A549 (cell line): ENCODE data around the gene SPAG7. TPM values are rescaled to one million over a fixed set of nuclear protein-coding genes. Genes with fewer than 3 reads are reported as not detected.

Source experiments
- ATAC-seq, 2 experiments: fragments of 200-7000 bp in 1 of 2; fragments of >200 bp in 1 of 2; cut with Nextera tagmentation in 1 of 2; cut with Tn5 transposase in 1 of 2; 3 replicates each; pipeline versions ENCODE4 v1.8.0 to v1.9.1; 2018 to 2020; ENCODE audit warnings: mild to moderate bottlenecking in 1 of 2, moderate library complexity in 1 of 2
- CTCF ChIA-PET: fragments of 300-600 bp; sonication (Branson Sonifier 250); formaldehyde crosslinking; extraction: SDS; loops from one replicate; lab custom pipeline; 2021; ENCODE audit warnings: antibody characterized with exemption, inconsistent platforms; lab: Yijun Ruan, JAX
- POLR2A ChIA-PET: fragments of 350-600 bp; formaldehyde crosslinking; extraction: SDS; loops from one replicate; lab custom pipeline; 2021; ENCODE audit warnings: antibody characterized with exemption, inconsistent platforms; lab: Yijun Ruan, JAX
- DNase-seq, 2 experiments: peaks; one replicate each; pipeline versions ENCODE4 v3.0.0 to v3.0.0-alpha.2; 2011 to 2016; ENCODE audit warnings: low read depth in 1 of 2, low spot score in 1 of 2
- FAIRE-seq: peaks from 2 replicates; lab custom pipeline; 2011; peaks lifted over from hg19 to GRCh38; lab: Jason Lieb, UNC
- H3K27ac ChIP-seq, 2 experiments: fragments of >200 bp; sonication (Bioruptor Twin); formaldehyde crosslinking; 3 replicates each; pipeline ENCODE4 v1.5.1; 2016 to 2017
- H3K4me1 ChIP-seq: fragments of >200 bp; sonication (Bioruptor Twin); formaldehyde crosslinking; 3 replicates; pipeline ENCODE4 v1.6.1; 2016
- H3K4me2 ChIP-seq: fragments of >200 bp; sonication (Bioruptor Twin); formaldehyde crosslinking; 3 replicates; pipeline ENCODE4 v1.6.1; 2016
- H3K4me3 ChIP-seq: fragments of >200 bp; sonication (Bioruptor Twin); formaldehyde crosslinking; 3 replicates; pipeline ENCODE4 v1.5.1; 2016
- H3K9me3 ChIP-seq: fragments of >200 bp; sonication (Bioruptor Twin); formaldehyde crosslinking; 3 replicates; pipeline ENCODE4 v1.6.1; 2016
- ATOH8 ChIP-seq: fragments of 250-450 bp; sonication (Bioruptor Pico); IDR thresholded peaks from 2 replicates; pipeline ENCODE4 v1.5.0; 2020; ENCODE audit warnings: low read depth, mild to moderate bottlenecking, moderate library complexity
- CEBPB ChIP-seq, 2 experiments: fragments of >200 bp in 1 of 2; sonication (Bioruptor Twin) in 1 of 2; formaldehyde crosslinking in 1 of 2; IDR thresholded peaks; 2 replicates each; pipeline ENCODE4 v1.6.1; 2012 to 2016
- EHMT2 ChIP-seq: fragments of 200-600 bp; sonication (generic); IDR thresholded peaks from 2 replicates; pipeline ENCODE4 v1.6.1; 2016; ENCODE audit warnings: antibody characterized with exemption, low read depth, mild to moderate bottlenecking, moderate library complexity
- EP300 ChIP-seq, 2 experiments: fragments of >200 bp; sonication (Bioruptor Twin); formaldehyde crosslinking; IDR thresholded peaks; 2 replicates in 1 of 2; 3 replicates in 1 of 2; pipeline ENCODE4 v1.6.1; 2016 to 2017
- FOSL2 ChIP-seq, 2 experiments: fragments of 450-650 bp in 1 of 2; fragments of >200 bp in 1 of 2; sonication (Bioruptor Twin) in 1 of 2; formaldehyde crosslinking; IDR thresholded peaks; 2 replicates each; pipeline versions ENCODE4 v1.5.0 to v1.6.1; 2016 to 2020; ENCODE audit warnings: mild to moderate bottlenecking in 1 of 2, moderate library complexity in 1 of 2
- HDAC2 ChIP-seq: fragments of 200-600 bp; sonication (generic); IDR thresholded peaks from 2 replicates; pipeline ENCODE4 v1.6.1; 2016
- HEYL ChIP-seq: fragments of 250-450 bp; sonication (Bioruptor Pico); IDR thresholded peaks from 2 replicates; pipeline ENCODE4 v1.8.0; 2021; ENCODE audit warnings: mild to moderate bottlenecking, moderate library complexity
- HOXA7 ChIP-seq: fragments of 250-450 bp; sonication (Bioruptor Pico); IDR thresholded peaks from 2 replicates; pipeline ENCODE4 v1.5.0; 2020; ENCODE audit warnings: mild to moderate bottlenecking, moderate library complexity
- HOXB13 ChIP-seq: fragments of 250-450 bp; sonication (Bioruptor Pico); IDR thresholded peaks from 2 replicates; pipeline ENCODE4 v1.5.0; 2020; ENCODE audit warnings: low read depth, mild to moderate bottlenecking, moderate library complexity
- HOXB5 ChIP-seq: fragments of 250-450 bp; sonication (Bioruptor Pico); IDR thresholded peaks from 2 replicates; pipeline ENCODE4 v1.5.0; 2020; ENCODE audit warnings: mild to moderate bottlenecking, moderate library complexity
- JUN ChIP-seq, 2 experiments: fragments of >200 bp; sonication (Bioruptor Twin); formaldehyde crosslinking; IDR thresholded peaks; 2 replicates in 1 of 2; 3 replicates in 1 of 2; pipeline ENCODE4 v1.6.1; 2016 to 2017
- KDM5A ChIP-seq: fragments of 200-600 bp; sonication (generic); IDR thresholded peaks from 2 replicates; pipeline ENCODE4 v1.6.1; 2016; ENCODE audit warnings: antibody characterized with exemption, mild to moderate bottlenecking
- MAZ ChIP-seq: fragments of 150-350 bp; IDR thresholded peaks from 2 replicates; pipeline ENCODE4 v1.6.1; 2014; ENCODE audit warnings: antibody characterized with exemption, low read depth, low read length, borderline replicate concordance
- POLR2AphosphoS2 ChIP-seq: conservative IDR thresholded peaks from 2 replicates; pipeline ENCODE4 v1.6.1; 2012; ENCODE audit warnings: low read length, improper control_type of control experiment, inconsistent platforms
- RCOR1 ChIP-seq: fragments of 150-350 bp; IDR thresholded peaks from 2 replicates; pipeline ENCODE4 v1.6.1; 2014; ENCODE audit warnings: antibody characterized with exemption, low read length, low read depth
- RFX5 ChIP-seq: fragments of 450-650 bp; IDR thresholded peaks from 2 replicates; pipeline ENCODE4 v1.7.1; 2014; ENCODE audit warnings: antibody characterized with exemption, mild to moderate bottlenecking, moderate library complexity
- RNF2 ChIP-seq: fragments of 200-600 bp; sonication (generic); IDR thresholded peaks from 2 replicates; pipeline ENCODE4 v1.6.1; 2016; ENCODE audit warnings: low read depth, mild to moderate bottlenecking, antibody characterized with exemption, moderate library complexity, borderline replicate concordance
- SMC3 ChIP-seq: fragments of >200 bp; sonication (Bioruptor Twin); formaldehyde crosslinking; IDR thresholded peaks from 3 replicates; pipeline ENCODE4 v1.6.1; 2018; ENCODE audit warnings: inconsistent platforms
- TFCP2L1 ChIP-seq: fragments of 250-450 bp; sonication (Bioruptor Pico); IDR thresholded peaks from 2 replicates; pipeline ENCODE4 v1.5.0; 2021; ENCODE audit warnings: mild to moderate bottlenecking
- ZC3H11A ChIP-seq: fragments of 450-650 bp; IDR thresholded peaks from 2 replicates; pipeline ENCODE4 v1.6.1; 2014; ENCODE audit warnings: antibody characterized with exemption, mild to moderate bottlenecking
- ZFP36 ChIP-seq: fragments of 450-650 bp; IDR thresholded peaks from 2 replicates; pipeline ENCODE4 v1.6.1; 2014; ENCODE audit warnings: borderline replicate concordance; ENCODE audit not compliant: partially characterized antibody
- WGBS: methylation state at CpG from one replicate; pipeline ENCODE4 v1.1.6; 2017; ENCODE audit errors: missing lambda C conversion rate; 5-methylcytosine and 5-hydroxymethylcytosine counted together
- polyA plus RNA-seq, 4 experiments: library from polyadenylated mRNA; depleted of rRNA in 3 of 4; stranded (reverse); fragments of >200 nt; fragmentation: RNase III in 1 of 4; extraction: RNeasy Plus Mini Kit Qiagen cat#74134 plus additional on column Dnase treatment in 1 of 4; gene quantifications; 2 replicates in 3 of 4; 3 replicates in 1 of 4; pipeline ENCODE4 v1.2.3, GENCODE V29; 2011 to 2017
- TF ChIP-seq, protein P1 (sequence below): IDR thresholded peaks from 2 replicates; pipeline ENCODE4 v1.6.1; 2012
- TF ChIP-seq, protein P2 (sequence below): IDR thresholded peaks from 2 replicates; pipeline ENCODE4 v1.6.1; 2012; ENCODE audit warnings: low read depth, borderline replicate concordance
- TF ChIP-seq, protein P3 (sequence below): fragments of 450-650 bp; IDR thresholded peaks from 2 replicates; pipeline ENCODE4 v1.6.1; 2014; ENCODE audit warnings: antibody characterized with exemption
- TF ChIP-seq, protein P4 (sequence below): fragments of 250-450 bp; sonication (Bioruptor Pico); IDR thresholded peaks from 2 replicates; pipeline ENCODE4 v1.5.0; 2021; ENCODE audit warnings: mild to moderate bottlenecking, moderate library complexity, borderline replicate concordance

SPAG7 gene
- polyA plus RNA-seq, 2 of the 4 experiments (the other 2 are of a cell fraction) = 94.9 to 102 TPM

DNA sequence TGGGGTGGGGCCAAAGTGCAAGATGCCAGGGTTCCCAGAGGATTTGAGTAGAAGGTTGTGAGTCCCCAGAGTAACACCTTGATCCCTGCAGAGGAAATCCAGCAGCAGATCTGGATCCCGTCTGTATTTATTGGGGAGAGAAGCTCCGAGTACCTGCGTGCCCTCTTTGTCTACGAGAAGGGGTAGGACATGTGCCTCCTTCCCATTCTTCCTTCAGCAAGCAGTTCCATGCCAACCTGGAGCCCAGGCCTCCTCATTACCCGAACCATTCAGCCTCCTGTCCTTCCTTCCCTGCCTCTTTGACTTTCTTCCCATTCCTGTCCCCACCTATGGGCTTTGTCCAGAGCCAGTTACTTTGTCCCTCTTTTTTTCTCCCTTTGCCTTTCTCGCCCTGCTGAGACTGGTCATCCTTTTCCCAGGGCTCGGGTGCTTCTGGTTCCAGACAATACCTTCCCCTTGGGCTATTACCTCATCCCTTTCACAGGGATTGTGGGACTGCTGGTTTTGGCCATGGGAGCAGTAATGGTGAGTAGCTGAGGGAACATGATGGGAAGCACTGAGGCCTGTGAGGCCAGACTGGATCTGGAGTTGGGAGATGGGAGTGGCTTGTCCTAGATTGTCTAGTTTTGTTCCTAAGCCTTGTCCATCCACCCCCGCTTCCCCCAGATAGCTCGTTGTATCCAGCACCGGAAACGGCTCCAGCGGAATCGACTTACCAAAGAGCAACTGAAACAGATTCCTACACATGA, 24.7 kb downstream of the SPAG7 start (continued):
- no peak for TF ChIP-seq RNF2

DNA sequence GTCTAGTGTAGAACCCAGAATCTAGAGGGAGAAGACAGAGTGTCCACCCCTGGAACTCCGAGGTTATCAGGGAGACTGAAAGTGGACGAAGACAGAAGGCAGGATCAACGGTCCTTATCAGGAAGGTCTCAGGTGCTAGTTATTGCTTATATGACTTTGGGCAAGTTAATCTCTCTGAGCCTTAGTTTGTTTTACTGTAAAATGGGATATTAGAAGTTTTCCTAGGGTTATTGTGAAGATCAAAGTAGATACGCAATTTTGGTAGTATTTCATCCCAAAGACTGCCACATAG, 26.4 kb downstream of the SPAG7 start:
- TF ChIP-seq TFCP2L1 (CRISPR knock-in tag) (no peak), KDM5A (no peak), ZFP36 (no peak), SMC3 (no peak)
- TF ChIP-seq, protein P1, sequence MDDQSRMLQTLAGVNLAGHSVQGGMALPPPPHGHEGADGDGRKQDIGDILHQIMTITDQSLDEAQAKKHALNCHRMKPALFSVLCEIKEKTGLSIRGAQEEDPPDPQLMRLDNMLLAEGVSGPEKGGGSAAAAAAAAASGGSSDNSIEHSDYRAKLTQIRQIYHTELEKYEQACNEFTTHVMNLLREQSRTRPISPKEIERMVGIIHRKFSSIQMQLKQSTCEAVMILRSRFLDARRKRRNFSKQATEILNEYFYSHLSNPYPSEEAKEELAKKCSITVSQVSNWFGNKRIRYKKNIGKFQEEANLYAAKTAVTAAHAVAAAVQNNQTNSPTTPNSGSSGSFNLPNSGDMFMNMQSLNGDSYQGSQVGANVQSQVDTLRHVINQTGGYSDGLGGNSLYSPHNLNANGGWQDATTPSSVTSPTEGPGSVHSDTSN = 0 out of 2 replicates have a peak, but pooled peaks have one; percentile 2
- TF ChIP-seq, protein P2, sequence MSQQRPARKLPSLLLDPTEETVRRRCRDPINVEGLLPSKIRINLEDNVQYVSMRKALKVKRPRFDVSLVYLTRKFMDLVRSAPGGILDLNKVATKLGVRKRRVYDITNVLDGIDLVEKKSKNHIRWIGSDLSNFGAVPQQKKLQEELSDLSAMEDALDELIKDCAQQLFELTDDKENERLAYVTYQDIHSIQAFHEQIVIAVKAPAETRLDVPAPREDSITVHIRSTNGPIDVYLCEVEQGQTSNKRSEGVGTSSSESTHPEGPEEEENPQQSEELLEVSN = 0 out of 2 replicates have a peak, but pooled peaks have one; percentile 6
- CTCF ChIA-PET = interaction anchor here (2.9 to 3.5 kb wide), 3 partner anchors 31 to 47 kb away, joined by 14 to 33 read pairs (median 15); partner anchors contain the start of gene CAMTA2
- peak overlapping the region; percentile 85 for H3K4me3 ChIP-seq
- peak overlapping the region; percentile 89 to 93 for H3K27ac ChIP-seq
- no peak for FAIRE-seq
- ATAC-seq = no peak
- no peaks in the 10 kb centered on the region for H3K9me3 ChIP-seq
- peak overlapping the region; percentile 90 for H3K4me2 ChIP-seq
- 25% methylated on average over 4 of the region's 4 CpGs for WGBS
- no peak for DNase-seq
- peaks cover 62% of the 10 kb centered on the region for H3K4me1 ChIP-seq
- POLR2A ChIA-PET = interaction anchor here (3.2 kb wide), 1 partner anchor 25 kb away, joined by 83 read pairs; the partner anchor contains the start of gene SPAG7

DNA sequence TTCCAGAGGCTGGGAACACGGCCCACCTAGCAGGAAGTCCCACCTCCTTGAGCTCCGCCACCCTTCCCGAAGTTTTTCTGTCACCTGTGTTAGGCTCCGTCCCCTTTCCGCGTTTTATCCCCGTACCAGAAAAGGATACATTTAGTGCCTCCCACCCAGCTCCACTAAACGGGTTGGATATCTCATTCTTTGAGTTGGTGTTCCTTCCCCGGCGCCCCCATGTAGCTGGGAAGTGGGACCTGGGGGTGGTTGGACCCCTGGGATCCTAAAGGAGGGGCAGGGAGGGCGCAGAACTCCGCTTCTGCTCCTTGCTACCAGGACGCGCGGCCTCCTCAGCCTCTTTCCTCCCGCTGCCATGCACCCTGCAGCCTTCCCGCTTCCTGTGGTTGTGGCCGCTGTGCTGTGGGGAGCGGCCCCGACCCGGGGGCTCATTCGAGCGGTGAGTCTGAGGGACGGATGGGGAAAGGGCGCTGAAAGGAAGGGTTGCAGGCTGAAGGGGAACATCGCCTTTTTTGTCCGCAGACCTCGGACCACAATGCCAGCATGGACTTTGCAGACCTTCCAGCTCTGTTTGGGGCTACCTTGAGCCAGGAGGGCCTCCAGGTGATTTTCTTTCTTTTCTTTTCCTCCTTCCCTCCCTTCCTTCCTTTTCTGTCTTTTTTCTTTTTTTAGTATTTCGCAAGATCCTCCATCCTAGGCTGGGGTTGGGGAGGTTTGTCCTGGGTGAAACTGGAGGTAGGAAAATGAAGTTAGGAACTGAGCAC, 26.9 kb downstream of the SPAG7 start:
- Histone ChIP-seq H3K4me1 (peaks cover 56% of the 10 kb centered on the region), H3K9me3 (no peaks in the 10 kb centered on the region), H3K4me2 (peak overlapping the region; percentile 90), H3K27ac (peak overlapping the region; percentile 89 to 93), H3K4me3 (peak overlapping the region; percentile 85)
- ChIA-PET CTCF (interaction anchor here (0.8 to 3.5 kb wide), 14 partner anchors 12 to 105 kb away, joined by 3 to 33 read pairs (median 8); partner anchors contain the start of genes CAMTA2, CHRNE and SPAG7), POLR2A (interaction anchor here (0.8 to 3.2 kb wide), 19 partner anchors 9 to 231 kb away, joined by 3 to 83 read pairs (median 7); partner anchors contain the start of genes ARRB2, CAMTA2, CHRNE and ENO3)
- FAIRE-seq = peak; percentile 54
- peak; percentile 69 to 76 for ATAC-seq
- WGBS = 2% methylated on average over 29 of the region's 29 CpGs
- peak in 1 of 2 experiments; percentile 97 for DNase-seq
- TF ChIP-seq HEYL (CRISPR knock-in tag) = no peak
- no peak for TF ChIP-seq RCOR1
- no peak for TF ChIP-seq RNF2
- TF ChIP-seq CEBPB (IDR thresholded peaks at IDR 0.05) = peak in 1 of 2 experiments; percentile 66; a peak in 2 of 4 replicates
- TF ChIP-seq EHMT2 = no peak
- no peak for TF ChIP-seq HOXB5 (CRISPR knock-in tag)
- TF ChIP-seq JUN (IDR thresholded peaks at IDR 0.05) = no peak; a peak in 1 of 5 replicates
- TF ChIP-seq, protein P3, sequence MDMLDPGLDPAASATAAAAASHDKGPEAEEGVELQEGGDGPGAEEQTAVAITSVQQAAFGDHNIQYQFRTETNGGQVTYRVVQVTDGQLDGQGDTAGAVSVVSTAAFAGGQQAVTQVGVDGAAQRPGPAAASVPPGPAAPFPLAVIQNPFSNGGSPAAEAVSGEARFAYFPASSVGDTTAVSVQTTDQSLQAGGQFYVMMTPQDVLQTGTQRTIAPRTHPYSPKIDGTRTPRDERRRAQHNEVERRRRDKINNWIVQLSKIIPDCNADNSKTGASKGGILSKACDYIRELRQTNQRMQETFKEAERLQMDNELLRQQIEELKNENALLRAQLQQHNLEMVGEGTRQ = no peak
- TF ChIP-seq, protein P4, sequence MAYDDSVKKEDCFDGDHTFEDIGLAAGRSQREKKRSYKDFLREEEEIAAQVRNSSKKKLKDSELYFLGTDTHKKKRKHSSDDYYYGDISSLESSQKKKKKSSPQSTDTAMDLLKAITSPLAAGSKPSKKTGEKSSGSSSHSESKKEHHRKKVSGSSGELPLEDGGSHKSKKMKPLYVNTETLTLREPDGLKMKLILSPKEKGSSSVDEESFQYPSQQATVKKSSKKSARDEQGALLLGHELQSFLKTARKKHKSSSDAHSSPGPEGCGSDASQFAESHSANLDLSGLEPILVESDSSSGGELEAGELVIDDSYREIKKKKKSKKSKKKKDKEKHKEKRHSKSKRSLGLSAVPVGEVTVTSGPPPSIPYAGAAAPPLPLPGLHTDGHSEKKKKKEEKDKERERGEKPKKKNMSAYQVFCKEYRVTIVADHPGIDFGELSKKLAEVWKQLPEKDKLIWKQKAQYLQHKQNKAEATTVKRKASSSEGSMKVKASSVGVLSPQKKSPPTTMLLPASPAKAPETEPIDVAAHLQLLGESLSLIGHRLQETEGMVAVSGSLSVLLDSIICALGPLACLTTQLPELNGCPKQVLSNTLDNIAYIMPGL (CRISPR knock-in tag) = no peak
- no peak for TF ChIP-seq SMC3
- TF ChIP-seq KDM5A = peak; percentile 69
- TF ChIP-seq HDAC2 = no peak
- TF ChIP-seq ZC3H11A = no peak
- no peak for TF ChIP-seq EP300 (IDR thresholded peaks at IDR 0.05)
- peak; percentile 89 for TF ChIP-seq POLR2AphosphoS2
- no peak for TF ChIP-seq ATOH8 (CRISPR knock-in tag)
- peak; percentile 58; the same call in 1 of the 2 replicates for TF ChIP-seq TFCP2L1 (CRISPR knock-in tag)
- TF ChIP-seq HOXA7 (CRISPR knock-in tag) = 0 out of 2 replicates have a peak, but pooled peaks have one; percentile 31
- no peak for TF ChIP-seq RFX5
- TF ChIP-seq, protein P2 = 0 out of 2 replicates have a peak, but pooled peaks have one; percentile 17
- TF ChIP-seq HOXB13 (CRISPR knock-in tag) = no peak
- TF ChIP-seq FOSL2 (IDR thresholded peaks at IDR 0.05) = no peak
- TF ChIP-seq FOSL2 (CRISPR knock-in tag; IDR thresholded peaks at IDR 0.05) = no peak
- no peak for TF ChIP-seq MAZ
